Activated CD8-positive, alpha-beta memory T cell treated with anti-CD3 and anti-CD28 coated beads for 1 hour (primary cell): ENCODE measurements around the gene EGFR.

Source experiments
- DNase-seq, 2 donors: peaks; one replicate each; pipeline ENCODE4 v3.0.0-alpha.2; 2020; ENCODE audit warnings: low read depth in 1 of 2; ENCODE audit errors: extremely low read depth in 1 of 2

EGFR gene

DNA sequence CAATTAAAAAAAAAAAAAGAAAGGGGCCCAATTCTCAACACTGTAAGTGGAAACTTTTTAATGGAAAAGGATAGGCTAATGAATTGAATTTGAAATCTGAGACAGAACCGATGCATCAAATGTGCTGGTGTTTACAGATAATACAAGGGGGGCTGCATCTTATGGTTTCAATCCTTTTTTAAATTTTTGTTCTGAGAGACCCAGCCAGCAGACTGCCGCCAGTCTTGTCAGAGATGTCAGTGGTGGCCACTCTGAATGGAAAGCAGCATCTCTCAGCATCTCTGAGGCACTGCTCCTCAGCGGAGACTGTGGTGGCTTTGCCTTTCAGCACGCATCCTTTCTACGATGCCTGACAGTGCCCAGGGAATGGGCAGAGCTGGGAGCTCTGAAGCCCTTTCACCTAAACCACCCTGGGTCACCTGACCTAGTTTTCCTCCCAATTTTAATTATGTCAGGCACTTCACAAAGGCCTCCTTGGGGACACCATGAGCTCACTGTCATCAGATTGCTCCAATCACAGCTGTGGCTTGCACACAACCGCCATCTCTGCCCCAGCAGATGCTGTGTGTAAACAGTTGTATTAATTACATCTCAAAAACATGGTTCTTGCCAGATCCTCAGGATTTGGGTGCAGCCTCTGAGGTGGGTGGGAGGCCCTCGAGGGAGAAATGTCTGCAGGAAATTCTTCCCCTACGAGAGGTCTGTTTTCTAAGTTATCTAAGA is 81.2 kb downstream of the EGFR start:
- DNase-seq = no peak

DNA sequence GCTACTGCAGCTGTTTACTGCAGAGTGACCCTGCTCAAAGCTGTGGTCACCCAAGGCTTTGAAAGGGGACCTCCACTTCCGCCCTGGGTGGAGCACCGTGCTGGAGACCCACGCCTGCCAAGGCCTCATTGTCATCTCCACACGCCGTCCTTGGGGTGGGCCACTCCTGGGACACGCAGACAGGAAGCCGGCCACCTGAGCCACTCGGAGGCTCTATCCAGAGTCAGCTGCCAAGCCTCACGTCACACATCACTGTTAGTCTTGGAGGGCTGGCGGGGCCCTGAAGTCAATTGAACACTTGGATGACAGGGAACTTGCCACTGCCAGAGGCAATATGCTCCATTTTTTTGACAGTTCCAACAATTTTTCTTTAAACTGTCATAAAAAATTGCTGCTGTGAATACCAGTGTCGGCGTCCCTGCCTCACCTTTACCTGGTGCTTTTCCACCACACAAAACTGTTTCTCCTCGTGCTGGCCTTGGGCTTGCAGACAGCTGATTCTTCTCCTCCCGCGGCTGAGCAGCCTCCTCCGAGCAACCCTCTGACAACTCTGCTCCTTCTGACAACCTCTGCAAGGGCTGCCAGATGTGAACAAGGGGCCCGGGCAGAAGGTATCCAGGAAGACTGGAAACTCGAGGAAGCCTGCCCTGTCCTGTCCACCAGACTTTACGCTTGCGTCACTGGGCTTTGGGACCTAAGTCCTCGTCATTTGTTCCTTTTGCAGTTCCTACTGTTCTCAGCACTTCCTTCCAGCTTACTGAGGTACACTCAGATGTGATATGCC is 81.9 kb downstream of the EGFR start:
- no peak for DNase-seq

DNA sequence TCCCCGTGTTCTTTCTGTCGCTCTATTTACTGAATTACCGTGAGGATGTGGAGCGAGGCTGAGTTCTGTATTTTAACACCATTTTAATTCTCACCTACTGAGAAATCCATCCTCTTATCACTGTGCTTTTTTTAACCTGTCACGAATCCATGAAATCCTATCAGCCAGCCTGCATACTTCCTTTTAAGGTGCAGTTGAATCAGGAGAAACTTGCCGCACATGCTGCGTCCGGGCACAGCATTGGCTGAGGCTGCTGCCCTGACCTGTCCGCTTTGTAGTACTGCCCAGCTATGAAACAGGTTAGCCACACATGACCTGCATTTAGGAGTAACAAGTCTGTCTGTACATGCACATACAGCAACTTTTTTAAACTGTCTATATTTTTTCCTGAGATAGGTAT is 82.5 kb downstream of the EGFR start:
- DNase-seq = no peak

DNA sequence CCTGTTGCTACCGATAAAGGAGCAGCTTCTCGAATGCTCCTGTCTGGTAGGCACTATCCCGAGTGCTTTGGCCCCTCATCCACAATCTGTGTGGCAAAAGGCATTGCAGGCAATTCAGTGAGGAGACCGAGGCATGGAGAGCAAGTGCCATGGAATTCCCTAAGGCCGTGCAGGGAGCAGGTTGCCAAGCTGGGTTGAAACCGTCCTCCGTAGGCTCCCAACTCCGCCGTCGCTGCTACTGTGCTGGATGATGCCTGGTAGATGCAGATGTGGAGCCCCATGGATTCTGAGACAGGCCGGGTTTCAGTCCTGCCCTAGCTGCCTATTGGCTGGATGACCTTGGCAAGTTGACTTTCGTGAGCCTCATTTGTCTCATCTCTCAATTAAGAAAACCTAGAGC is 85.3 kb downstream of the EGFR start:
- no peak for DNase-seq

DNA sequence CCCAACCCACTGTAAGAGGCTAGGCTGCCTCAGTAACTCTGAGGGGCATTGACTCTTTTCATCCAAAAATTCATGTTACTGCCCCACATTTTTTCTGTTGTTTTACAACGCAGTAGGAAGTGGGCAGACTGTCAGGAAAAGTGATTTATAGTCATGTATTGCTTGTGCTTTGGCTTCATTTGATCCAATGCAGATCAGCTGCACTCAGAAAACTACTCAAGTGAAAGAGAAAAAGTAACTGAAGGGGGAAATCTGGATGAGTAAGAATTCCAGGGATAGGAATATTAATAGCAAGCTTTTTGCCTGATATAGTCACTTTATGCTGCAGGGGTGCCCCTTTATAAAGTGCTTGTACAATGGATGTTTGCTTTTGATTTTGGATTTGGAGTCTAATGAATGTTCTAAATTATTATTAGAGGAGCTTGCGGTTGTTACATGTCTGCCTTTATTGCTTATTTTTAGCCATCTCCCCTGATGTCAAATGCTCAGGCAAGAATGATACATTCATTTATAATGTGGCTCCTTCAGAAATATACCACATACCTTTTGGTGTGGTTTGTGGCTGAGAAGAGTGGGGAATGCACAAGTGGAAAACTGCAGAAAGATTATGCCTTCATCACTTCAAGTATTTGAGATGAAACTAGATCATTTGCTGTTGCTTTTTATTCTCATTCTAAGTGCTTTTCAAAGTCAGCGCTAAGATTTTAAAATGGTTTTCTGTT is 86.1 kb downstream of the EGFR start:
- DNase-seq = no peak

DNA sequence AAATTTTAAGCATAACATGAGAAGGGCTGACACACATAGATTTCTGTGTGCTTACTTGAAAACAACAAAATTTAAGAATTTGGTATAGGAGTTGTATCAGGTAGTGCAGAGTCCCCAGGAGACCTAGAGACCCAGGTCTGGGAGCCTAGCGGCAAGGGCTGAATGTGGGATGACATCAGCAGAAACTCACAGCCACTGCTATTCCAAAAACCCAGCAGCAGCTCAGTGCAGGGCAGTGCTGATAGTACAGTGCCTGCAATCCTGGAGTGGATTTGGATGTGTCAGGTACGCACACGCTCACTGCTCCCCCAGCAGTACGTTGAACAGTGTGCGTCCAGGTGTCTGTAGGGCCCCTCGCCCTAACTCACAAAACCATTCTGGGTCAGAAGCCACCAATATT is 87.1 kb downstream of the EGFR start:
- no peak for DNase-seq

DNA sequence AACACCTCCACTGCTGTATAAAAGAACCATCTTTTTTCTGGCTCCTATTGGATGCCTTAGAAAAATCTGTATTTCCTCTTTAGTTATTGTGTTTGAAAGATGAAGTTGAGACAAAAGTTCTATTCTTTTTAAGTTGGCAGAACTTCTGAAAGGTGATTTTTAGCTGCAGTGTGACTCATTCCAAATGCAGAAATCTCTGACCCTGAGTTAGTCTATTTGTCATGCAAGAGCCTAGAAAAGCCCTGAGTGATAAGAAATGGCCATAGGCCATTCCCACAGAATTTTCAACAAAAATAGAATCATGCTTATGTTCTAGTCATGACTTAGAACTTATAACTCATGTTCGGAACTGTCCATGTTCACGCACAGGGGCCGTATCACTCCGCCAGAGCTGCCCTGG is 89.1 kb downstream of the EGFR start:
- DNase-seq = no peak

DNA sequence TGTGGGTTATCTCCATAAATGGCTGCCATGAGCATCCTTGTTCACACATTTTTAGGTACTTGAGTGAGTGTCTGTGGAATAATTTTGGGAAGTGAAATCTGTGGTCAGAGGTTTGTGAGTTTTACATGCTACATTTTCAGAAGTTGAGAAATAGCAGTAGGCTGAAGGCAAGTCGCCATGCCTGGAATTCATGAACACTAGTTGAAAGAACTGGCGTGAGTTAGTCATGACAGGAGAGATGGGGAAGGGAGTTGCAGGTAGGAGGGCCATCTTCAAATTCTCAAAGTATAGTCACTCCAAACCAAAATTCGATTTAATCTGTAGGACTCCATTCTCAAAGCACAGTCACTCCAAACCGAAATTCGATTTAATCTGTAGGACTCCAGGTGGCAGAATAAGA is 89.6 kb downstream of the EGFR start:
- DNase-seq = no peak

DNA sequence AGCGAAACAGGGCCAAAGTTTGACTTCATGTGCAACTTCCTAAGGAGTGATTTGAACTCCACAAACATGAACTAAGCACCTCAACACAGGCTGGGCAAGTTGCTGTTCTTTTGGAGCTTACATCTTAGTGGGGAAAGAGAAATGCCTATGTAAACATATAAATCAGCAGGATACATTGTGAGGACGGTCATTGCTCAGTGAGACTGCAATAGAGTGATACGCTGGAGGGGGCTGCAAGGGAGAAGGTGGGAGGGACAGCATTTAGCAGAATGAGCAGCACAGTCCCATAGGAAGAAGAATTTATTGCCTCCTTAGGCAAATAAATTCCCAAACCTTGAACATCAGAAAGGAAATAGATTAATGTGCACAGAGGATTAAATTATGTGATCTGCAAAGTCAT is 90.0 kb downstream of the EGFR start:
- DNase-seq = no peak

DNA sequence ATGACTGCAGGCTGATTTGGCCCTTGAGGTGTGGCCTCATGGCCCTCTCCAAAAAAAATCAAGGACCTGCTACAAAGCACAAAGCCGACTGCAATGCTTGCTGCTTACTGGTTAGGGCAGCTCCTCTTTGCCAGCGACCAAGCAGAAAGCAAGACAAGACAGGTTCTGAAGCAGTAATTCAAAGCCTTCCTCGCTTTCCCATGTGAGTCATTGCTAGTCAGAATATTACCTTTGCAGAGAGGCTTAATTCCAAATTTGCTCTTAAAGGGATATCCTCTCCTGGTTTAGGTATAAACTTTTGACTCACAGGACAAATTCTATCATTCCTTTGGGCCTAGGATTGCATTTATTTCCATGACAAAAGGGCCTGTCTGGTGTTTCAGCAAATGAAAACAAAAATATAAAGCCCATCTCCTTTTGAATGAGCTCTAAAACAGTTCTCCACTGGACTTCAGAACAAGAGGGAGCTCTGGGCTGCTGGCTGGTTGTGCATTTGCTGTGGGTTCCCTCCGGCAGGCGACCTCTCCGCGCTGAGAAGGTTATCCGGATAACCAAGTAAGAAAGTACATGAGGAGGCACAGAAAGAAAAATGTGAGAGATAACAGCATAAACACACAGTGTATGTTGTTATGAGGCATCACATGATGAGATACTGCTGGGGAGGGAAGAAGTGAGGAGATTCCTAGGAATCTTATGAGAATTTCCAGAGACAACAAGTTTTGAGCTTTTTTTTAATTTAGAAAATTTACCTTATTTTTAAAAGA is 90.8 kb downstream of the EGFR start:
- DNase-seq = no peak

DNA sequence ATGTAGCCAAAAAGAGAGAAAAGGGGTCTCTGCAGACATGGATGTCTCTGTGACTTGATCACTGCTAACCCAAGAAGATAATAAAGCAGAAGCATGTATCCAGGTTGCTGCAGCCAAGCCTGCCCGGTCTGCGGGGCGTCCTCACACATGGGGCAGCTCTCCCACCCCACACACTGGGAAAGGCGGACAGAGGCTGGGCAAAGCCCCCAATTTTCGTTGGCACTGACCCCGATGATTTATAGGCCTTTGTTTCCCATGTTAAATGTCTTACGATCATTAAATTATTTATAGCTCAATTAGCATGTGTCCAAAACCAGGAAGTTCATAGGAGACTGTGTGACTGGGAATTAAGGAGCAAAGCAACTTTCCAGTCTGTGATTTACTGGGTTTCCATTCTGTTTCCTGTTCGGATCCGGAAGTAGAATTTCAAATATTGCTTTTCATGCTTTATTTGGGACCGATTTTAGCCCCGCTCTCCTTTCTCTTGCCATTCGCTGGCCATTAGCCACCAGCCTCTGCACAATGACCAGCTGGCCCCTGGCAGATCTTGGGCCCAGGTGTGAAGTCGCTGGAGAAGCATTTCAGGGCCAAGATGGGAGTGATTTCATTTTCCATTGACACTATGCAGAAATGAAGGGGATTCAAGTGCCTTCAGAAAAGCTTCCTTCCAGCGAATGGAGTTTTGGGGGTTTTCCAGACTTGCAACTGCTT is 91.6 kb downstream of the EGFR start:
- no peak for DNase-seq

DNA sequence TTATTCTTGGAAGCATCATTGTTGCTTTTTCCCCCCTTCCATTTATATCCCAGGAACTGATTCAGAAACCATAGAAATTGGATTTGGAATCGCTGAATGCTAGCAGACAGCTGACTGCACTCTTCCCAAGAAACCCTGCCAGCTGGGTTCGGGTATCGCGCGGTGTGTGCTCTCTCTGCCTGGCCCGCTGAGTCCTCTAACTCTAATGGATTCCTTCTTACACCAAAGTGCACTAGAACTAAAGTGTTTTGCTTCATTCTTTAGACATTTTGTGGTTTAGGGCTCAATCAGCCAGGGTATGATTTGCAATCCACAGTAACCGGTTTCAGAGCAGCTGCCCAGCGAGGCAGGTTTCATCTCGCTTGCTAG is 92.2 kb downstream of the EGFR start:
- DNase-seq = no peak

DNA sequence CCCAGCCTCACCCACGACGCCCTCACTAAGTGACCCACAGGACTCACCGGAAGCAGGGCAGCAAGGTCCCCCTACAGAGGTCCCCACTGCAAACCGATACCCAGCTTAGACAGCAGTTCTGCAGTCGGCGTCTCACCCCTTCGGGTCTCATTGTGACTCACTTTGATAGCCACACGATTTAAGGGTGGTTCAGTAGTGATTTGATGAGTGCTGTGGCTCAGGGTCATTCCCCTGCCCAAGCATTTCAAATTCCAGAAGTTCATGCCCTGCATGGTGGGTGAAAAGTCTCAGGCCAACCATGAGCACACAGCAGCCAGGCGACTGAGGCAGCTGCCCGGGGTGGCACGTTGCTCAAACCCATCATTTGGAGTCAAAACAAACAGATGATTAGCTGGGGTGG is 93.2 kb downstream of the EGFR start:
- no peak for DNase-seq

DNA sequence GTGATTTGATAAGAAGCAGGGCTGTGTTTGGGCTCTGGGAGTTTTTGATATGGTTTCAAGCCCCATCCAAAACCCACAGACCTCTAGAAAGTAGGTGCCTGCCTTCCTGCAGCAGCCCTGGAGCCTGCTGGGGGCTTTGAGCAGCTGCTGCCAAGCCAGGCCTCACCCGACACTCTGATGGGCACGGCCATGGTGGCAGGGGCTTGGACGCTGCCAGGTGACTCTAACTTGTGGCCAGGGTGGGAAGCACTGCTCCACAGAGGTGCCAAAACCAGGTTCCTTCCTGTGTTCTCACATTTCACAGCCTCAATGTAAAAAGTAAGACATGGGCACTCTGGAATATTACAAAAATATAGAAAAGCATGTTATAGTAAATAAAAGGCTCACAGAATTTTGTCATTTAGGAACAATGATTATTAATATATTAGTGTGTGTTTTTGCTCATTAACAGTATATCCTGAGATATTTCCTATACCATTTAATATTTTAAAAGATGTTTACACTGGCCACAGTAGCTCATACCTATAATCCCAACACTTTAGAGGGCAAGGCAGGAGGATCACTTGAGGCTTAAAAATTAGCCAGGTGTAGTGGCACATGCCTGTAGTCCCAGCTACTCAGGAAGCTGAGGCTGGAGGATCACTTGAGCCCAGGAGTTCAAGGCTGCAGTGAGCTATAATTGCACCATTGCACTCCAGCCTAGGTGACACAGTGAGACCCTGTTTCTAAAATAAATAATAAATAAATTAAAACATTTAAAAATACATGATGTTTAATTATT is 95.1 kb downstream of the EGFR start:
- no peak for DNase-seq

DNA sequence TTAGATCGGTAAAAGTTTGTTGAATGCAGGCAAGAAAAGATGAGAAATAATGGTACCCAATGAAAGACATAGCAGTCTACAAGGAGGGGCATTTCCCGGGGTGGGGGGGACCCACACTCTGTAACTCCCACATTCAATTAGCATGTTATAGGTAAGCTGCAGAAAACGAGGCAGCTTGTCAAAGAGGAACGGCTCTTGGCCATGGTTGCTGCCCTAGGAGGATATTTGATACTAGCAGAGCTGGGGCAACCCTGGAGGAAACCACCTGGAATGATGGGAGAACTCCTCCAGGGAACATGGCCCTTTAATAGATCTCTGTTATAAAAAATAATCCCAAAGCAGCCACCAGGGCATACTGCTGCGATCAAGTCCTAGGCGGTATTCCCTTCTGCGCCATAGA is 98.5 kb downstream of the EGFR start:
- DNase-seq = no peak

DNA sequence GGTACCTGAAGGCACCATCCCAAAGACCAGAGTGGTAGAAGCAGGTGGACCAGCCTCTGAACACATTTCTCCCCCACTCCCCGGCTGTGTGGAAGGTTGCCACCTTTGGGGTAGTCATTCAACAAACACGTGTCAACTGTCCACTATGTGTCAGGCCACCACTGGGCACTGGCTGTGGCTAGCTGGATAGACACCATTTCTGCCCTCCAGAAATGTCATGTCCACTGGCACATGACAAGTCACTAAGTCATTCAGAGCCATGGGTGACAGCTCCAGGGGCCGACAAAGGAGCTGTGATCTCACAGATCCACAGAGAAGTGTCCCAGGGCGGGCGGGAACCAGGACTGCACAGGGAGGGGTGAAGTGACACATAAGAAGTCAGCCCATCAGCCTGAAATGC is 99.6 kb downstream of the EGFR start:
- DNase-seq = no peak

DNA sequence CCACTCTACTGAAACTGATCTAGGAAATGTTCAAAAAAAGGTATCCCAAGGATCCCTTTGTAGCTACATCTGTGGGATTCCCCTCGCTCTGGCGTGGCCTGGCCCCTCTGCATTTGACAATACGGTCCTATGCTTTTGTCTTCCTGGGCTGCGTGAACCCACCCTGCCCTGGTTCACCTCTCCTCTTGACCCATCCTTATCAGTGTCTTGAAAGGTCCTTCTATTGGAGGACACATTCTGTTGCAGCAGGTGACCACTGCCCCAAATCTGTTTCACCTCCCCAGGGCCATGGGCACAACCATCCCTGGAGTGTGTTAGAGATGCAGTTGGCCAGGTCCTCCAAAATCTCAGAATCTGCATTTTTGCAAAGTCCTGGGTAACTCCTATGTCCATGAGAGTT is 100.8 kb downstream of the EGFR start:
- no peak for DNase-seq

DNA sequence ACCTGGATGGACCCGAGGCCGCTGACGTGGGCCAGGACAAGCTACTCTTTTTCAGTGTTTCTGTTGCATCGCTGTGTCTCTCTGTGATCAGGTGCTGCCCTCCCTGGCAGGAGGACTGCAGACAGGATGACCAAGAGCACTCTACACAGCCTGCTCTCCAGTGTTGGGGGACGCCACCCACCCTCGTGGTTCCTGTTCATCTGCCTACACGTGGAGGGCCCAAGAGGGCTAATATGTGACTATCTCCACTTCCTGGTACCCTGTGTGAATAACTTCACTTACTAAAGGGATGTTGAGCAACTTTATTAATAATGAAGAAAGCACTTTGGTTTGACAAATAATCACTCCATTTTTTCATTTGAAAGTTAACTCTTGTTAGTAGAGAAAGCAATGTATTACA is 101.3 kb downstream of the EGFR start:
- DNase-seq = no peak

DNA sequence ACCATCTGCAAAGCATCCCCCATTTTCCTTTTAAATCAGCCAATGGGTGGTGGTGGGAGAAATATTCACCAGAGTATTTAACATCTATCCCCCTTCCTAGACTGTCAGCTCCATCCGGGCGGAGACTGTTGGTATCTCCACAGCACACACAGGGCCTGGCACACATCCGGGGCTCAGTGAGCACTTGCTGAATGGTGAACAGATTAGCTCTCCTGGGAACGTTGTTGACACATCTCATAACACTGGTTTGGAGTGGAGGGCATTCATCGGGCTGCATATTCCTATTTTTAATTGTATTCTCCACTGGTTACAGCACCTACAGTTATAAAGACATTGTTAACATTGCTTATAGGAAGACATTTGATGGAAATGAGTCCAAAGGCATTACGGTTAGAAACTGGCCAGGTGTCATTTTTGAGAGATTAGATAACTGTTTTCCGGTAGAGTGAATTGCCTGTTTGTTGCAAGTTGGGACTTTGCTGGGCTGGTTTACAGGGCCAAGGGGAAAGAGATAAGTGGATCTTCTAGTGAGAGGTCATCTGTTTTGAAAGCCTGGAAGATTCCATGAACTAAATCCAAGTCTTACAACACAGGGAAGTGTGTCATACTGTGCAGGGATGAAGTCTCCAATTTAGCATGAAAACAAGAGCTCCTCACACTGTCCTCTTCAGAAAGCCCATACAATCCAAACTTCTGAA is 101.8 kb downstream of the EGFR start:
- DNase-seq = no peak
